NB4 (cell line): ENCODE results near the gene ZNF175.

Source experiments
- CTCF ChIP-seq: IDR thresholded peaks from one replicate; pipeline ENCODE4 v1.5.1; 2012; ENCODE audit warnings: low read depth, low read length
- POLR2A ChIP-seq: IDR thresholded peaks from 2 replicates; pipeline ENCODE4 v1.6.1; 2011; ENCODE audit warnings: mild to moderate bottlenecking; ENCODE audit not compliant: insufficient read length; ENCODE audit errors: extremely low read depth

DNA sequence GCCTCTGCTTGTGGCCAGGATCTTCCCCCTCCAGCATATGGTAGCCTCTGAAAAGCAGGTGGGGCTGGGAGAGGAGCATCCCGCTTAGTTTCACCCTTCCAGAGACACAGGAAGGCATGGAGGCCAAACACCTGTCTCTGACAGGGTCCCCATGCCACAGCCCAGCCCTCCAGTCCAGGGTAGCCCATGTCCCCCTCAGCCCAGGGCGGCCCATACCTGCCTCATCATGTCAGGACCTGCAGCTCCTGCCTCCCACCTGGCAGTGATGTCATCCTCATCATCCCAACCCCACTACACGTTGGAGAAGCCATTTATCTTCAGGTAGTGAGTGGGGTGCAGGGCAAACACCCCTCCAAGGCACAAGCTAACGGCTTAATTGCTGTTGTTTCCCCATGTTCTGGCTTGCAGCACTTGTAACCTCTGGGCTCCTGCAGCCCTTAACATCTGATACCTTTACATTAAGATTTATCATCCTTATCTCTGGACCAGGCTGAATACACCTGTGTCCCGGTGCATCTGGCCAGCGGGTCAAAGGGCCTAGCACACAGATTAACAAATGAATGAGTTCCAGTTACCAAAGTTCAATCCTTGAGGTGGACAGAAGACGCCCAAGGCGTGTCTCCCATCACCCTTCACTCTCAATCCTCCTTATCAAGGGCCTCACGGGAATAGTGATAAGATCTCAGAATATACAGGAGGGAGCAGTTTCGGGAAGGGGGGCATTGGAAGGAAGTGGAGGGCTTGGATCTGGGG, 22.2 kb downstream of the ZNF175 start:
- TF ChIP-seq CTCF = no peak
- no peak for TF ChIP-seq POLR2A
